DMS153 (cell line): ENCODE data around the gene ELMO1.
"Not testable (repeated sequence)": the region's sequence is repeated elsewhere in the genome, so short reads cannot be mapped to it uniquely, and the experiment has no call there.

Experiments used
- DNase-seq: peaks from one replicate; lab custom pipeline; 2025; lab: John Stamatoyannopoulos, UW

Gene ELMO1

GRCh38 chr7:36977878-36978277 is 470.8 kb downstream of the ELMO1 start:
- no peak for DNase-seq

GRCh38 chr7:36973534-36973933 is 475.1 kb downstream of the ELMO1 start:
- not testable (repeated sequence) for DNase-seq

GRCh38 chr7:36972140-36972518 is 476.5 kb downstream of the ELMO1 start:
- DNase-seq: no peak

- peak; percentile 72 for DNase-seq
Measured at GRCh38 chr7:36971515-36972139, 477.0 kb downstream of the ELMO1 start.

GRCh38 chr7:36970551-36971514 is 477.8 kb downstream of the ELMO1 start:
- DNase-seq: no peak

- DNase-seq: no peak
Measured at GRCh38 chr7:36969376-36969775, 479.3 kb downstream of the ELMO1 start.

- DNase-seq: no peak
Measured at GRCh38 chr7:36967387-36967786, 481.3 kb downstream of the ELMO1 start.

GRCh38 chr7:36966636-36967035 is 482.0 kb downstream of the ELMO1 start:
- DNase-seq: no peak

GRCh38 chr7:36966039-36966438 is 482.6 kb downstream of the ELMO1 start:
- DNase-seq: peak; percentile 15

GRCh38 chr7:36965625-36966024 is 483.0 kb downstream of the ELMO1 start:
- DNase-seq: no peak

GRCh38 chr7:36964297-36964696 is 484.4 kb downstream of the ELMO1 start:
- DNase-seq: no peak

GRCh38 chr7:36962367-36962766 is 486.3 kb downstream of the ELMO1 start:
- DNase-seq: no peak

GRCh38 chr7:36961693-36962092 is 487.0 kb downstream of the ELMO1 start:
- DNase-seq: no peak

- no peak for DNase-seq
Measured at GRCh38 chr7:36961097-36961496, 487.6 kb downstream of the ELMO1 start.

- no peak for DNase-seq
Measured at GRCh38 chr7:36960105-36960504, 488.6 kb downstream of the ELMO1 start.

GRCh38 chr7:36958111-36958733 is 490.4 kb downstream of the ELMO1 start:
- peak; percentile 90 for DNase-seq

GRCh38 chr7:36957620-36958019 is 491.0 kb downstream of the ELMO1 start:
- no peak for DNase-seq

- no peak for DNase-seq
Measured at GRCh38 chr7:36956814-36957213, 491.9 kb downstream of the ELMO1 start.

- no peak for DNase-seq
Measured at GRCh38 chr7:36955456-36956129, 493.1 kb downstream of the ELMO1 start.

- no peak for DNase-seq
Measured at GRCh38 chr7:36951257-36951697, 497.4 kb downstream of the ELMO1 start.

GRCh38 chr7:36949711-36950600 is 498.7 kb downstream of the ELMO1 start:
- DNase-seq: peak; percentile 56
